IPS-NIHi7 (cell line): Measurements from ENCODE around the gene ARIH1.

ENCODE experiments used
- DNase-seq: peaks from one replicate; pipeline ENCODE4 v3.0.0; 2012; ENCODE audit warnings: mixed read lengths; ENCODE audit errors: extremely low spot score

Gene ARIH1

DNA sequence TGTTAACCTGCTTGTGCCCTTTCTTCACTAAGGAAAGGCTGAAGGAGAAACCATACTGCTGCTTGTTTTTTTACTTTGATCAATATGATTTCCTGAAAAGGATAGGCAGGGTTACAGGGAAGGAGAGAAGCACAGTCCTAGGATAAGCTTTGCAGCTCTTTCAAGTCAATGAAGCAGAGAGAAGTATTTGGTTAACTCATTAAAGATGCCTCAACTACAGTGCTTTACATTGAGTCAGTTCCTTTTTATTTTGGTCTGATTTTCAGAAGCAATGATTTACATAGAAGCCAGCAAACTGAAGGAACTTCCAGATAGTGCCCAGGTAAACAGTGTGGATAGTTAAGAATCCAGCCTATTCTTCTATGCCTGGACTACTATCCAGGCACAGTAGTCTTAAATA is 64.8 kb downstream of the ARIH1 start:
- DNase-seq: no peak

DNA sequence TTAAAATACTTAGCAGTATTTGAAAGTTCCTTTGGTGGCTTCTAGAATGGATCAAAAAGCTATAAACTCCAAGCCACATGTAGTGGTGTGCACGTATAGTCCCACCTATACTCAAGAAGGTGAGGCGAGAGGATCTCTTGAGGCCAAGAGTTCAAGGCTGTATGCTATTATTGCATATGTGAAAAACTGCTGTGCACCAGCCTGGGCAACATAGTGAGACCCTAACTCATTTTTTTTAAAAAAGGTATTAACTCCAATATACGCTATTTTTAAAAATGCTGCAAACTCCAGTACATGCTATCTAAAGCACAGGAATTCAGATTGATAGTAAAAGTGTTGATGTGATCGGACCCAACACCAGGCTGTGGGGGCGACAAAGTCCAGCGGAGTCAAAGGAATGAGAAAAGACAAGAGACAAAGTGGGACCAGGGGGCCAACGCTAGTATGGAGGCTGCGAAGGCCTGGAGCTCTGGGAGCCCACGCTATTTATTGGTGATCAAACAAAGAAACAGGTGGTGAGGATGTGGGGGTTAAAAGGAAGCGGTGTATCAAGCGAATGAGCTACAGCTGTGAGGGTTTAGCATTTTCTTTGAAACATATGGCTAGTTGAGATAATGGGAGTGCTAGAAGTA is 66.6 kb downstream of the ARIH1 start:
- DNase-seq: no peak

DNA sequence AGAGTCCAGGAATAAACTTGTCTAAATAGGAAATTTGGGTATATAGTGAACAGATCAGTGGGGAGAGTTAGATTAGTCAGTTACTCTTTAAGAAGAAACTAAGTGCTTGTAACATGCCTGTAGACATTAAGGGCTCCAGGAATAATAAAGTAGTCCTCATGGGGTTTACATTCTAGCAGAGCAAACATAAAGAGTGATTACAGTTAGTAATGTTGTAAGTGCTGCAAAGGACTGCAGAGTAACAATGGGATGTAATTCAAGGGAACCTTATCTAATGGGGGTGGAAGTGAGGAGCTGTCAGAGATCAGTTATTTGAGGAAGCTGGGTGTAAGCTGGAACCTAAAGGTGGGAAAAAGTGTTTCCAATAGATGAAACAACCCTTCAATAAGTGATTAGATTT is 67.5 kb downstream of the ARIH1 start:
- DNase-seq: no peak

DNA sequence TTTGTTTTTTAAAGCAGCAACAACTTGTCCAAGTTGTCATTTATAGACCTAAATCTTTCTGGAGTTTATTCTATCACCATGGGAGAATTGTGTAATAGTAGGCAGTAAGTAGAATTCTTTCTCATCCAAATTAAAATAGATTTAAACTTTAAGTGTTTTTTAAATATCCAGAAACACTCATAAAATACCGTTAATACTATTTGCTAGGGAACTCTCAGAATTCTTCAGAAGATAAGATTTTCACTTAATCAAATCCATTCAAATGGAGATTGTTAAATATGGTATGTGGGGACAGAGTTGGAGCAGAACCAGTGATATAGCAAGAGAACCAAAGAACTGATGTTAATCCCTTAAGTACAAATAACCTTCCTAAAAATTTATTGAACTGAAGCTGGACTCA is 71.0 kb downstream of the ARIH1 start:
- DNase-seq: no peak

DNA sequence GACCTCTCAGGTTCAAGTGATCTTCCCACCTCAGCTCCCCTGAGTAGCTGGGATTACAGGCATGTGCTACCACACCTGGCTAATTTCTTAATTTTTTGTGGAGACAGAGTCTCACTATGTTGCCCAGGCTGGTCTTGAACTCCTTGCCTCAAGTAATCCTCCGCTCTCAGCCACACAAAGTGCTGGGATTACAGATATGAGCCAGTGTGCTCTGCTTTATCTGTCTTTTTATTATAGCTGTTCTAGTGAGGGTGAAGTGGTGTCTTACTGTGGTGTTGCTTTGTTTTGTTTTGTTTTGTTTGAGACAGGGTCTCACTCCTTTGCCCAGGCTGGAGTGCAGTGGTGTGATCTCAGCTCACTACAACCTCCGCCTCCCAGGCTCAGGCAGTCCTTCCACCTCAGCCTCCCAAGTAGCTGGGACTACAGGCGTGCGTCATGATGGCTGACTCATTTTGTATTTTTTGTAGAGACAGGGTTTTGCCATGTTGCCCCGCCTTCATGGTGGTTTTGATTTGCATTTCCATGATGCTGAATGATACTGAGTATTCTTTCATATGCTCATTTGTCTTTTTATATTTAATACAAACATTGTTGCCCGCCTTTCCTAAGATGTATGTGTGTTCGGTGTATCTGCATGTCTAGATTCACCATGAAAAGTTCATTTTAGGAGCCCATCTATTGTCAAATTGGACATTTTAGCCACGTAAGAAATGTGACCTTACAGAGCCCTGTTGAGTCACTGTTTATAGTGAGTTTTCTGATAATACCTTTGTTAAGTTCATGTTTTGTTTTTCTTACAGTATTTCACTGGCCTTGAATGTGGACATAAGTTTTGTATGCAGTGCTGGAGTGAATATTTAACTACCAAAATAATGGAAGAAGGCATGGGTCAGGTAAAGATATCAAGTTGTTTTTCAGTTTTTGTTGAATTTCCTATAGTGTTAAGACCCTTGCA is 80.6 kb downstream of the ARIH1 start:
- DNase-seq: no peak

DNA sequence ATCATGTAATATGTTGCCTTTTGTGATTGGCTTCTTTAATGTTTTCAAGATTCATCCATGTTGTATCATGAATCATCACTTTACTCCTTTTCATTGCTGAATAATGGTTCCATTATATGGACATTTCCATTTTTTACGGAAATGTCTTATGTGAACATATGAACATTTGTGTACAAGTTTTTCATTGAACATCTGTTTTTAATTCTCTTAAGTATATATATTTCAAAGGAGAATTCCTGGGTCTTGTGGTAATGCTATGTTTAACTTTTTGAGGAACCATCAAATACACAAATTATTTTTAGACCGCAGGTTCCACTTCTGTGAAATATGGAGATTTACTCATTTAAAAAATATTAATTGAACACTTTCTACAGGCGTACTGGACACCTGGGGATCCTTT is 85.7 kb downstream of the ARIH1 start:
- no peak for DNase-seq

DNA sequence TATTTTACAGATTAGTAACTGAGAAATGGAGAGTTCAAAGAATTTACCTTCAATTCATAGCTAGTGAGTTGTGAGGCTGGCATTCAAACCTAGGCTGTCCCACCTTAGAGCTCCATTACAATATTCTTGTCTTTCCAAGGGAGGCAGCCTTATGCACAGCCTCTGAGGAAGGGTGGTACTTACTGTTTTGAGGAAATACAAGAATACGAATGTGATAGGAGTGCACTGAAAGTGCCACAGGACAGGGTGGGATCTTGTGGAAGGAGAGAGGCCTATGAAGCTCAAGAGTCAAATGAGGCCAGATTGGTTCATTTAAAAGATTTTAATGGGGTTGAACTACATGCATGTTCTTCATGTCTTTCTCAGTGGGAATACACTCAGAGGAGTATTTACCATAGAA is 86.3 kb downstream of the ARIH1 start:
- DNase-seq: no peak

DNA sequence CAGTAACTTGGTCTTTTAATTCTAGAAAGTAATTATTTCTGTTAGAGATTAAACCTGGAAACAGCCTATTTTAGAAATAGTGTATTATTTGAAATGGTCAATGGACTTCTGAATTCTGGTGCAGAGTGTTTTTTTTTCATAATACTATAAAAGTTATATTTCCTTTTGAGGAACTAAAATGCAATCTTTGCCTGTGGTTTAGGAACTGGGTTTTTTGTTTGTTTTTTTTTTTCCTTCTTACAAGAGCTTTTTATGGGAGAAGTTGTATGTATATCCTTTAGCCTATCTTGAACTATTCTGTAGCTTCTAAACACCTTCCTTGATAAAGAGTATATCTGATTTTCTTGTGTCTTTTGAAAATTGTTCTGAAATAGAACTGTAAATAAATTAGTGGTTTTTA is 88.3 kb downstream of the ARIH1 start:
- DNase-seq: no peak

DNA sequence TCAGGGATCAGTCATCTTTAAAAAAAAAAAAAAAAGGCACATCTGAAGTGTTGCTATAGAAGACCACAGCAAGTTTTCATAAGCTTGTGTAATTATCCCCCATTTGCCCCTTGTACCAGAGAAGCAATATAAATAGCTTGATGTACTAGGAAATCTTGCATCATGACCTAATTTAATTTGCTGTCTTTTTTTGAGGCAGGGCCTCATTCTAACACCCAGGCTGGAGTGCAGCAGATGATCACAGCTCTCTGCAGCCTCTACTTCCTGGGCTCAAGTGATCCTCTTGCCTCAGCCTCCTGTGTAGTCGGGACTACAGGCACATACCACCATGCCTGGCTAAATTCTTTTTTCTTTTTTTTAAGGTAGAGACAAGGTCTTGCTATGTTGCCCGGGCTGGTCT is 88.7 kb downstream of the ARIH1 start:
- no peak for DNase-seq

DNA sequence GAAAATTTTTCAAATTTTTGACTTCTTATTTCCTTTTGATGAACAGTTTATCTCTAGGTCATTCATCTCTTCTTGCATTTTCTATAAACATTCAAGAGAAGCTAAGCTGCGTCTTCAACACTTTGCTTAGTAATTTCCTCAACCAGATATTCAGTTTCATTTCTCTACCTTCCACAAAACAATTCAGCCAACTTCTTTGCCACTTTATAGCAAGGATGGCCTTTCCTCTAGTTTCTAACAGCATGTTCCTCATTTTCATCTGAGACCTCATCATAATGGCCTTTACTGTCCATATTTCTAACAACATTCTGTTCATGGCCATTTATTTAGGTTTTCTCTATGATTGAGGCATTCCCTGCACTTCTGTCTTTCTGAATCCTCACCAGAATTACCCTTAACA is 90.0 kb downstream of the ARIH1 start:
- DNase-seq: no peak

DNA sequence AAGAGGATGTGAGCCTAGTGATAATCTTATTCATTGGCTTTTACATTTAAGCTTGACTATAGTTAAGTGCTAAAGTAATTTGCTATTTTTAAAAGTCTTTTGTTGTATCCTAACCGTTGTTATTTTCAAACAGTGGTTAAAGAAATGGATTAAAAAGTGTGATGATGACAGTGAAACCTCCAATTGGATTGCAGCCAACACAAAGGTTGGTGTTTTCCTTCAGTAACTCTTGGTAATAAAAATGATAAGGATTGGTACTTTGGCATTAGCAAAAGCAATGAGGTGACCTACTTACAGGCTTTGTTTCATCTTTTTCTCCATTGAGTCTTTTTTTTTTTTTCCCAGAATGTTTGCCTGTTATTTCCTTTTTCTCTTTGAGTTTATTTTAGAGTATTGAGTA is 92.8 kb downstream of the ARIH1 start:
- no peak for DNase-seq

DNA sequence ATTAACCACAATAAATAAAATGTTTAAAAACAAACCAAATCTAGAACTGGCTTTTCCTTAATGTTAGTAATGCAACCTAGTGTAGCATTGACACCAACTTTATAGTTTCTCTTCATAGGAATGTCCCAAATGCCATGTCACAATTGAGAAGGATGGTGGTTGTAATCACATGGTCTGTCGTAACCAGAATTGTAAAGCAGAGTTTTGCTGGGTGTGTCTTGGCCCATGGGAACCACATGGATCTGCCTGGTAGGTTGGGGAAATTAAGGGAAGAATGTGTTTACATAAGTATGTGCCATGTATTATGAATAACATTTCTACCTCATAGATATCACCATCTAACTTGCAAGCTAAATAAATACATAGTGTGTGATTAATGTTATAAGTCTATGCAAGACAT is 95.9 kb downstream of the ARIH1 start:
- DNase-seq: no peak

DNA sequence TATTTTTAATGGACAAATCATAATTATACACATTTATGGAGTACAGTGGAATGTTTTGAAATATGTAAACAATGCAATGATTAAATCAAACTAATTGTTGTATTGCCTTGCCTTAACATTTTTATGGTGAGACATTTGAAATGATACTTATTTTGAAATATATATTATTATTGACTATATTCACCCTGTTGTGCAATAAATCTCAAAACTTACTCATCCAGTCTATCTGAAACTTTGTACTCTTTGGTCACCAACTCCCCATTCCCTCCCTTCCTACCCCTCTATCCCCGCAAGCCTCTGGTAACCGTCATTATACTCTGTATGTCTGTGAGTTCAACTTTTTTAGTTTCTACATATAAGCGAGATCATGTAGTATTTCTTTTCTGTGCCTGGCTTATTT is 105.7 kb downstream of the ARIH1 start:
- DNase-seq: no peak

DNA sequence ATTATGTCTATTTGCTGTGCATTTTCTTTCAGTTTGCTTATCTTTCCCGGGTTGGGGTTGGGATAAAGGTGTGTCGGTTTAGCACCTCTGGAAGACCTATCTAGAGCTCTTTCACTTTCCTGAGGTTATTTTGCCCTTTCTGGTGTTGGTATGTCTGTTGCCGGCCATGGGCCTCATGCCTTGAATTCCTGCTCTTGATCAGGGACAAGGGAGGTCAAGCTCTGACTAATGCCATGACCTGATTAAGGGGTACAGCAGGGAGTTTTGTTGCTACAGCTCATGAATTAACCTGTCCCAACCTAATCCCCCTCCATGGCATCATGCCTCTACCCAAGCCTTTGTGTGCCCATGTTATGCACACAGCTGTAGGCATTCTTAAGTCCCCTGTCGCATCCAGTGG is 109.9 kb downstream of the ARIH1 start:
- DNase-seq: no peak

DNA sequence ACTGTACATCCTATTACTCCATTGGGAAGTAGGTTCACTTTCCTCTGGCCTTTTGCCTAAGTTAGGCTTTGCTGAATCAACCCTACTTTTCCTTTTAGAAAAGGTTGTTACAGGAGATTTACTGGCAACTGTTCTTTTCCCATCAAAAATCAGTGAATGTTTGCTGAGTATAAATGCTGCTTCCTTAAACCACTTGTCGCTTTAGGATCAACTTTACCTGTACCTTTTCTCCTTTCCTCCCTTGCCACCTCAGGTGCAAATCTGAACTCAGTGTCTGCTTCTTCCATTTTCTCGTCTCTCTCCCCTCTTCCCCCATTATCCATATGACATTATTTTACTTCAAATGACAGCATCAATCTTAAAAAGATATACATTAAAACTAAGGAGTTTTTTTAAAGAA is 110.9 kb downstream of the ARIH1 start:
- DNase-seq: no peak

DNA sequence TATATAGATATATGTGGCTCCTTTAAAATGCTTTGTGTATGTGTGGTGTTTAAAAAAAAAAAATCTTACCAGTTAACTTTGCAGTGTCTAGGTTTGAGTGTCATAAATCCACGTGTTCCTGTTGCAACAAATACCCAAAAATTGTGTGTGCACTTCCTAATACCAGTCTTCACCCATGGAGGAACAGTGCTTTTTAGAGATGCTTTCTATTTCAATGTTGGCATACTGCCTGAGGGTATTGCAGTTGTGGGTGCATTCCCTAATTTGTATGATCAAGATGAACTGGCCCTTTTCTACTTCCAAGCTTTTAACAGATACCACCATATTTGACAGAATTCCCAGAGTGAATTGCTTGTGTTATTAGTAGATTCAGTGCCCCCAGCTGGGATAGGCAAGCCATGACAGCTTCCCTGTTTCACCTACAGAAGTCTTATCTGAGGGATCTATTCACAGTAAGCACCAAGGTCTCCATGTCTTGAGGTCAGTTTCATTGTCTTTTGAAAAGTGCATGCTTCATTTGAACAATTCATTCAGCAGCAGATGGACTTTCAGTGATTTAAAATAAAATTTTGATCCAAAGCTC is 111.4 kb downstream of the ARIH1 start:
- peak; percentile 14 for DNase-seq

DNA sequence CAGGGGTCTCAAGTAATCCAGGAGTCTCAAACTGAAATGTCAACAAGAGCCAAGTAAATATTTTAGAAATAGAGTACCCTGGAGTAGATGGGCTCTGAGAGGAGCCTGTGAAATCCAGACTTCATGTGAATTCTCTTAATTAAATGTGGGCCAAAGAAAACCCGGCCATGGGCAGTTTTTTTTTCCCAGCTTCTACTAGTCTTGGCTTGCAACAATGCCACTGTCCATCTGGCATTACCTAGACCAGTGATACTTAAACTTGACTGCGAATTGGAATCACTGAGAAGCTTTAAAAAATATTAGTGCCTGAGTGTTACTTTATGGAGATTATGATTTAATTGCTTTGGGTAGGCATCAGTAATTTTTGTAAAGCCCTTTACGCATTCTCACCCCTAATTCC is 114.0 kb downstream of the ARIH1 start:
- DNase-seq: no peak

DNA sequence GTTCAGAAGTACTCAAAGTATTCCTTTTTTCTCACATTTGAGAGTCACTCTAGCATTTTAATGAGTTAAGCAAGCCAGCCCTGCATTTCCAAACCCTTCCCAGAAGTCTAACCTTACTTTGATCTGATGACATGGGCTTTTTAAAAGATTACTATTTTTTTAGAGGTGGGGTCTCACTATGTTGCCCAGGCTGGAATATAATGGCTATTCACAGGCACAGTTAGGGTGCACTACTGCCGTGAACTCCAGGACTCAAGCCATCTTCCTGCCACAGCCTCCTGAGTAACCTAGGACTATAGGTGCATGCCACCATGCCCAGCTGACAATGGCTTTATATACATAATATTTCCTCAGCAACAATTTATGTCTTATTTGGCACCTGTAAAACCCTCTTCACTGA is 116.3 kb downstream of the ARIH1 start:
- DNase-seq: no peak

DNA sequence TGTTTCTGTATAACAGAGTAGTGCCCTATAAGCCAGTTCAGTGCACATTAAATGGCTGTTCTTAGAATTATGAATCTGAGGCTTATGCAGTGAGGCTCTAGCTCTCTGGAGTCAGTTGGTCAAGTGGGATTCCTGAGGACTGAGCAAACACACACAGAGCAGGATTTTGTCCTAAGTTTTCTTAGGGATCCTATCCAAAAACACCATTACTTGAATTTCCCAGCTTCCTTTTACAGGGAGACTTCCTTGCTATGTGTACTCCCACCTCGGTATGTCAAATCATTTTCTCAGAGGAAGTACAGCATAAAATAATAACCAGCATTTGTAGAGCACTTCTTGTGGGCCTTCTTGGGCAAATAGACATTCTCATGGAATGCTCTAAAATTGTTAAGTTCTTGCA is 117.2 kb downstream of the ARIH1 start:
- no peak for DNase-seq

DNA sequence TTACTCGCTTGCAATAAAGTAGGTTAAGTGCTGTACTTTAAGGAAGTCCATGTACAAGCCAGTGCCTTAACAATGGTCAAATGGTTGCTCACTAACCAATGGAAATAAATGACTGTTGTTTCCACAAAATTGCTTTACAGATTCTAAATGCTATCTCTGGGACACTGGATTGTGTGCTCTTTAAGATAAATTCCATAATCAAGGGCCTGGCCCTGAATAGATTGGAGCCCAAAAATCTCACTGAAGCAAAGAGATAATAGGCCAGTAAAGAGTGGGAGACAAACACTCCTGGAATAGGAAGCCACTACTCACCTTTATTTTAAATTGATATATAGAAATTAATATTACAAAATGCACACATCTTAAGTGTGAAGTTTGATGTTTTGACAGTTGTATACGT is 118.0 kb downstream of the ARIH1 start:
- no peak for DNase-seq

DNA sequence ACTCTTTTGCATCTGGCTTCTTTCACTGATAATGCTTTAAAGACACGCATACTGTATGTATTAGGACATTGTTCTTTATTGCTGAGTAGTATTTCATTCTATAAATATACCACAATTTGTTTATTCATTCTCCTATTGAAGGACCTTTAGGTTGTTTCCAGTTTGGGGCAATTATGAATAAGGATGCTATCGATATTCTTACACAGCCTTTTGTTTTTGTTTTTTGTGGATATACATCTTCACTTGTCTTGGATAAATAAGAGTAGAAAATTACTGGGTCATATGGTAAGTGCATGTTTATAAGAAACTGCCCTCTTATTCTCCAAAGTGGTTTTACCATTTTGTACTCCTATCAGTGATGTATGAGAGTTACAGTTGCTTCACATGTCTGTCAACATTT is 118.5 kb downstream of the ARIH1 start:
- DNase-seq: no peak

DNA sequence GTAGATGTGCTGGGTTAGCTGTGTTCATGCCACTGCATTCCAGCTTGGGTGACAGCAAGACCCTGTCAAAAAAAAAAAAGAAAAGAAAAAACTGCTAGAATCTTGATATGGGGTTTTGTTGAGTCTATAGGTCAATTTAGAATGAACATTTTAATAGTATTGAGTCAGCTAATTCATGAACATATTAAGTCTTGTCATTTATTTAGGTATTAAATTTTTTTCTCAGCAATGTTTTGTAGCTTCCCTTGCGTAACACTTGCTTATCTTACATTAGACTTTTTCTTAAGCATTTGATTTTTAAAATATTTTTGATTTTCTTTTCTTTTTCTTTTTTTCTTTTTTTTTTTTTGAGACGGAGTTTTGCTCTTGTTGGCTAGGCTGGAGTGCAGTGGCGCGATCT is 119.7 kb downstream of the ARIH1 start:
- no peak for DNase-seq

DNA sequence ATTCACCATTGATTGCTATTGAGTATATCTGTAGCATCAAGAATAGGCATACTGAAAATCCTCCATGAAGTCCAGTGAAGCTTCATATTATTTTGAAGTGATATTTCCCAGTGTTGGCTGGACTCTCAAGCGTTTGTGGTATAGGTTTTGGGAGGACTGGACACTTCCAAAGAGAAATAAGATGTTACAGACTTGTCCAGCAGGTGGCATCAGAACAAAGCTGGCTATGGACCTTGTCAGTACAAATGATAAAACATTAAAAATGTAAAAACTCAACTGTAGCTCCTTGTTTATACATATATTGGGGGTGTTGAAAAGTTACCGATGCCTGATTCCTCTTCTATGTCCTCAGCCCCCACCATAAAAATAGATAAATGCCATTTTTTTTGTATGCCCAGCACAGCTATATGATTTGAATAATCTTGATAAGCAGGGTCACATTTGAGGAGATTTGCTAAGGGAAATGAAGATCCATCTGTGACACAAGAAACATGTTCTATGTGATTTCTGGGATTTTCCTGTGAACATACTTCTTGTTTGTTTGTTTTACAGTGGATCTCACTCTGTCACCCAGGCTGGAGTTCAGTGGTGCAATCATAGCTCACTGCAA is 125.8 kb downstream of the ARIH1 start:
- DNase-seq: peak; percentile 60
